ENCODE results near the gene MED25.

The MED25 gene

DNA sequence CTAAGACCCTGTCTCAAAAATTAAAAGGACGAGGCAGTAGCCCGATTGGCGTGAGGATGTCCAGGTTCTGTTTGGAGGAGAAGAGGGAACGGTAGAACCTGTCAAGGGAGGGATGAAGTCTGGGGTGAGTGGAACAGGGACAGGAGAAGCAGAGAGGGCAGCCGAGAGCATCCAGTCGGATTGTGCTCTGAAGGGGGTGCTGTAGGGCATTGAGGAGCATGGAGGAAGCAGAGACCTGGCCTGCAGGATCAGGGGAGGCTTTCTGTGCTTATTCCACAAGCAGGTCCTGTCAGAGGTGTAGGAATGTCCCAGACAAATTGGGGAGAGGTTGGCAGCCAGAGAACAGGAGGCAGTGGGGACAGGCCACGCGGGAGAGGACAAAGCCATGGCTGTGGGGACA, 37.2 kb upstream of the MED25 start:
- Histone ChIP-seq H3K36me3 (ENCODE audit: low read length) (no peaks in the 10 kb centered on the region), H3K9ac (ENCODE audit: low read length) (no peak overlapping the region), H3K4me2 (ENCODE audit: low read depth, low read length, poor library complexity, severe bottlenecking) (no peak overlapping the region), H2AFZ (ENCODE audit: low read depth, low read length, severe bottlenecking) (no peak overlapping the region), H3K27ac (ENCODE audit: low read depth, low read length) (no peak overlapping the region), H3K9me2 (replicated peaks; ENCODE audit: insufficient read depth, low read length) (no peaks in the 10 kb centered on the region), H3K9me3 (ENCODE audit: insufficient read depth, low read length) (no peaks in the 10 kb centered on the region), H3F3A (ENCODE audit: insufficient read depth) (0 out of 2 replicates have a peak, but pooled peaks cover 4% of the 10 kb centered on the region), H3K4me3 (ENCODE audit: insufficient read depth, low read length, poor library complexity, severe bottlenecking) (no peak overlapping the region), H3K27me3 (ENCODE audit: low read length) (no peaks in the 10 kb centered on the region), H3K79me2 (ENCODE audit: insufficient read depth, low read length) (peaks cover 6% of the 10 kb centered on the region; the same call in 1 of the 2 replicates), H4K20me1 (ENCODE audit: low read depth, low read length) (no peaks in the 10 kb centered on the region)
- TF ChIP-seq CTCF (IDR thresholded peaks at IDR 0.05; ENCODE audit: insufficient read depth, low read length, poor library complexity, severe bottlenecking), result no peak
- TF ChIP-seq EZH2phosphoT487 (conservative IDR thresholded peaks at IDR 0.05; ENCODE audit: low read length), result no peak

GRCh38 chr19:49781394-49781793, 36.7 kb upstream of the MED25 start:
- Histone ChIP-seq H3K9me3 (ENCODE audit: insufficient read depth, low read length) (no peaks in the 10 kb centered on the region), H3K36me3 (ENCODE audit: low read length) (no peaks in the 10 kb centered on the region), H3K27ac (ENCODE audit: low read depth, low read length) (no peak overlapping the region), H4K20me1 (ENCODE audit: low read depth, low read length) (no peaks in the 10 kb centered on the region), H3K79me2 (ENCODE audit: insufficient read depth, low read length) (peaks cover 6% of the 10 kb centered on the region; the same call in 1 of the 2 replicates), H3K4me2 (ENCODE audit: low read depth, low read length, poor library complexity, severe bottlenecking) (no peak overlapping the region), H2AFZ (ENCODE audit: low read depth, low read length, severe bottlenecking) (no peak overlapping the region), H3K9ac (ENCODE audit: low read length) (no peak overlapping the region), H3F3A (ENCODE audit: insufficient read depth) (0 out of 2 replicates have a peak, but pooled peaks cover 4% of the 10 kb centered on the region), H3K27me3 (ENCODE audit: low read length) (no peaks in the 10 kb centered on the region), H3K9me2 (replicated peaks; ENCODE audit: insufficient read depth, low read length) (no peaks in the 10 kb centered on the region), H3K4me3 (ENCODE audit: insufficient read depth, low read length, poor library complexity, severe bottlenecking) (no peak overlapping the region)
- no peak for TF ChIP-seq CTCF (IDR thresholded peaks at IDR 0.05; ENCODE audit: insufficient read depth, low read length, poor library complexity, severe bottlenecking)
- no peak for TF ChIP-seq EZH2phosphoT487 (conservative IDR thresholded peaks at IDR 0.05; ENCODE audit: low read length)

DNA sequence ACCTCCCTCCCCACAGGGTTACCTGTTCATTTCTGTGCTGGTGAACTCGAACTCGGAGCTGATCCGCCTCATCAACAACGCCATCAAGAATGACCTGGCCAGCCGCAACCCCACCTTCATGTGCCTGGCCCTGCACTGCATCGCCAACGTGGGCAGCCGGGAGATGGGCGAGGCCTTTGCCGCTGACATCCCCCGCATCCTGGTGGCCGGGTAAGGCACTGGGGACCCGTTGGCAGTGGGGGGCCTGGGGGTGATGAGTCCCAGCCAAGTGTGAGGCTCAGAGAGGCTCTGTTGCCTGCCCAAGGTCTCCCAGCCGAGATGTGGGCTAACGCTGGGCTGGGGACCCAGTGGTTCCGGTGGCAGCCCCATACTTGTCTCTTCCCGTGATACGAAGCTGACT, 35.6 kb upstream of the MED25 start:
- no peaks in the 10 kb centered on the region for H4K20me1 ChIP-seq (ENCODE audit: low read depth, low read length)
- no peak overlapping the region for H3K4me2 ChIP-seq (ENCODE audit: low read depth, low read length, poor library complexity, severe bottlenecking)
- H3K27me3 ChIP-seq (ENCODE audit: low read length), result no peaks in the 10 kb centered on the region
- H3F3A ChIP-seq (ENCODE audit: insufficient read depth), result 0 out of 2 replicates have a peak, but pooled peaks cover 4% of the 10 kb centered on the region
- H3K9me2 ChIP-seq (replicated peaks; ENCODE audit: insufficient read depth, low read length), result no peaks in the 10 kb centered on the region
- no peaks in the 10 kb centered on the region for H3K9me3 ChIP-seq (ENCODE audit: insufficient read depth, low read length)
- no peak overlapping the region for H3K27ac ChIP-seq (ENCODE audit: low read depth, low read length)
- H3K4me3 ChIP-seq (ENCODE audit: insufficient read depth, low read length, poor library complexity, severe bottlenecking), result no peak overlapping the region
- TF ChIP-seq EZH2phosphoT487 (conservative IDR thresholded peaks at IDR 0.05; ENCODE audit: low read length) (no peak), CTCF (IDR thresholded peaks at IDR 0.05; ENCODE audit: insufficient read depth, low read length, poor library complexity, severe bottlenecking) (no peak)
- no peak overlapping the region for H3K9ac ChIP-seq (ENCODE audit: low read length)
- H3K79me2 ChIP-seq (ENCODE audit: insufficient read depth, low read length), result 0 out of 2 replicates have a peak, but pooled peaks cover 6% of the 10 kb centered on the region
- no peaks in the 10 kb centered on the region for H3K36me3 ChIP-seq (ENCODE audit: low read length)
- H2AFZ ChIP-seq (ENCODE audit: low read depth, low read length, severe bottlenecking), result no peak overlapping the region
